Activated naive CD8-positive, alpha-beta T cell treated with anti-CD3 and anti-CD28 coated beads, Interleukin-2, amount 10 ng/mL, durations not matched to agents 7 days and 5 days (primary cell): ENCODE results near the gene UBTD1. TPM values are rescaled to one million over a fixed set of nuclear protein-coding genes. Genes with fewer than 3 reads are reported as not detected.
"Not testable (repeated sequence)": the region's sequence is repeated elsewhere in the genome, so short reads cannot be mapped to it uniquely, and the experiment has no call there.

Experiments
- ATAC-seq: fragments of 150-1000 bp; cut with Tn5 transposase; one replicate; pipeline ENCODE4 v1.10.0; 2021; ENCODE audit warnings: low read depth, moderate library complexity
- POLR2A ChIA-PET: fragments of 350-600 bp; sonication (Branson Sonifier 250); formaldehyde crosslinking; loops from one replicate; lab custom pipeline; 2021; ENCODE audit warnings: antibody characterized with exemption; lab: Charles Lee
- DNase-seq: peaks from one replicate; pipeline ENCODE4 v3.0.0; 2021
- H3K27ac Mint-ChIP-seq: one replicate; pipeline ENCODE4 v1.8.0; 2022; ENCODE audit warnings: mild to moderate bottlenecking, mixed read lengths
- H3K27me3 Mint-ChIP-seq: one replicate; pipeline ENCODE4 v1.8.0; 2022; ENCODE audit warnings: mild to moderate bottlenecking, moderate library complexity, mixed read lengths
- H3K36me3 Mint-ChIP-seq: one replicate; pipeline ENCODE4 v1.8.0; 2021; ENCODE audit warnings: mild to moderate bottlenecking, mixed read lengths
- H3K4me1 Mint-ChIP-seq: one replicate; pipeline ENCODE4 v1.8.0; 2021; ENCODE audit warnings: mixed read lengths
- H3K4me3 Mint-ChIP-seq: one replicate; pipeline ENCODE4 v1.8.0; 2022; ENCODE audit warnings: mild to moderate bottlenecking, moderate library complexity, mixed read lengths
- H3K9me3 Mint-ChIP-seq: one replicate; pipeline ENCODE4 v1.8.0; 2021; ENCODE audit warnings: mixed read lengths
- total RNA-seq, 2 experiments: library from RNA; stranded (reverse); gene quantifications; one replicate each; pipeline ENCODE4 v1.2.3, GENCODE V29; 2021

The UBTD1 gene
- total RNA-seq, 2 experiments from 2014 or later = 1.1 to 1.4 TPM

GRCh38 chr10:97572214-97572989, 73.7 kb downstream of the UBTD1 start, which contains the start of gene ANKRD2:
Gene ANKRD2, plus strand, starts transcription at chr10:97572779. Its CDS starts 10 bp downstream, at chr10:97572789.
- H3K27ac Mint-ChIP-seq = no peak within 1 kb of the TSS
- POLR2A ChIA-PET = no interaction called here
- H3K27me3 Mint-ChIP-seq = peaks cover 2% of the 10 kb centered on the region
- no peaks in the 10 kb centered on the region for H3K36me3 Mint-ChIP-seq
- H3K4me3 Mint-ChIP-seq = no peak within 1 kb of the TSS
- DNase-seq = peak; percentile 69
- H3K9me3 Mint-ChIP-seq = no peaks in the 10 kb centered on the region
- ATAC-seq = peak; percentile 81
- H3K4me1 Mint-ChIP-seq = no peaks in the 10 kb centered on the region

GRCh38 chr10:97573021-97573420, 74.3 kb downstream of the UBTD1 start:
- no peak for ATAC-seq
- POLR2A ChIA-PET = no interaction called here
- no peaks in the 10 kb centered on the region for H3K36me3 Mint-ChIP-seq
- H3K9me3 Mint-ChIP-seq = no peaks in the 10 kb centered on the region
- no peaks in the 10 kb centered on the region for H3K4me1 Mint-ChIP-seq
- no peak overlapping the region for H3K27ac Mint-ChIP-seq
- H3K4me3 Mint-ChIP-seq = no peak overlapping the region
- H3K27me3 Mint-ChIP-seq = peaks cover 2% of the 10 kb centered on the region
- no peak for DNase-seq

- Mint-ChIP-seq H3K4me3 (no peak overlapping the region), H3K9me3 (no peaks in the 10 kb centered on the region), H3K27me3 (peaks cover 2% of the 10 kb centered on the region), H3K27ac (no peak overlapping the region), H3K36me3 (no peaks in the 10 kb centered on the region), H3K4me1 (no peaks in the 10 kb centered on the region)
- POLR2A ChIA-PET = no interaction called here
- DNase-seq (no peak), ATAC-seq (no peak)
Measured at GRCh38 chr10:97573672-97574071, 74.9 kb downstream of the UBTD1 start.

- POLR2A ChIA-PET = no interaction called here
- DNase-seq = no peak
- Mint-ChIP-seq H3K36me3 (no peaks in the 10 kb centered on the region), H3K4me1 (no peaks in the 10 kb centered on the region), H3K27me3 (peaks cover 2% of the 10 kb centered on the region), H3K27ac (no peak overlapping the region), H3K4me3 (no peak overlapping the region), H3K9me3 (no peaks in the 10 kb centered on the region)
- ATAC-seq = no peak
Measured at GRCh38 chr10:97574374-97575126, 75.8 kb downstream of the UBTD1 start.

- Mint-ChIP-seq H3K9me3 (no peaks in the 10 kb centered on the region), H3K27ac (no peak overlapping the region), H3K4me1 (no peaks in the 10 kb centered on the region), H3K36me3 (no peaks in the 10 kb centered on the region), H3K27me3 (peaks cover 5% of the 10 kb centered on the region), H3K4me3 (no peak overlapping the region)
- ATAC-seq (no peak), DNase-seq (no peak)
- POLR2A ChIA-PET = no interaction called here
Measured at GRCh38 chr10:97575127-97575668, 76.5 kb downstream of the UBTD1 start.

GRCh38 chr10:97576487-97576886, 77.8 kb downstream of the UBTD1 start:
- ATAC-seq, H3K4me1 Mint-ChIP-seq, DNase-seq, H3K4me3 Mint-ChIP-seq, POLR2A ChIA-PET, H3K27me3 Mint-ChIP-seq, H3K27ac Mint-ChIP-seq, H3K9me3 Mint-ChIP-seq, H3K36me3 Mint-ChIP-seq: not testable (repeated sequence)

- peaks cover 7% of the 10 kb centered on the region for H3K27me3 Mint-ChIP-seq
- ATAC-seq (no peak), DNase-seq (no peak)
- peaks cover 2% of the 10 kb centered on the region for H3K4me1 Mint-ChIP-seq
- no peaks in the 10 kb centered on the region for H3K9me3 Mint-ChIP-seq
- POLR2A ChIA-PET = no interaction called here
- no peak overlapping the region for H3K27ac Mint-ChIP-seq
- no peak overlapping the region for H3K4me3 Mint-ChIP-seq
- H3K36me3 Mint-ChIP-seq = no peaks in the 10 kb centered on the region
Measured at GRCh38 chr10:97577701-97578100, 79.0 kb downstream of the UBTD1 start.

- no peak for DNase-seq
- H3K4me1 Mint-ChIP-seq = peaks cover 2% of the 10 kb centered on the region
- H3K27ac Mint-ChIP-seq = no peak overlapping the region
- no peaks in the 10 kb centered on the region for H3K9me3 Mint-ChIP-seq
- POLR2A ChIA-PET = no interaction called here
- no peaks in the 10 kb centered on the region for H3K36me3 Mint-ChIP-seq
- ATAC-seq = no peak
- peaks cover 7% of the 10 kb centered on the region for H3K27me3 Mint-ChIP-seq
- no peak overlapping the region for H3K4me3 Mint-ChIP-seq
Measured at GRCh38 chr10:97578171-97578844, 79.6 kb downstream of the UBTD1 start.

- Mint-ChIP-seq H3K27me3 (peaks cover 5% of the 10 kb centered on the region), H3K27ac (no peak overlapping the region), H3K9me3 (no peaks in the 10 kb centered on the region), H3K36me3 (no peaks in the 10 kb centered on the region), H3K4me3 (no peak overlapping the region), H3K4me1 (peaks cover 2% of the 10 kb centered on the region)
- POLR2A ChIA-PET = no interaction called here
- no peak for DNase-seq
- ATAC-seq = no peak
Measured at GRCh38 chr10:97580421-97581367, 82.0 kb downstream of the UBTD1 start.

GRCh38 chr10:97582169-97582568, 83.4 kb downstream of the UBTD1 start:
- Mint-ChIP-seq H3K4me1 (peaks cover 2% of the 10 kb centered on the region), H3K36me3 (no peaks in the 10 kb centered on the region), H3K4me3 (no peak overlapping the region), H3K27me3 (peaks cover 5% of the 10 kb centered on the region), H3K9me3 (no peaks in the 10 kb centered on the region), H3K27ac (no peak overlapping the region)
- ATAC-seq (no peak), DNase-seq (no peak)
- POLR2A ChIA-PET = no interaction called here

GRCh38 chr10:97583476-97583875, 84.8 kb downstream of the UBTD1 start:
- peaks cover 5% of the 10 kb centered on the region for H3K27me3 Mint-ChIP-seq
- DNase-seq = no peak
- no peaks in the 10 kb centered on the region for H3K9me3 Mint-ChIP-seq
- peaks cover 2% of the 10 kb centered on the region for H3K4me1 Mint-ChIP-seq
- no peaks in the 10 kb centered on the region for H3K36me3 Mint-ChIP-seq
- POLR2A ChIA-PET = no interaction called here
- no peak overlapping the region for H3K27ac Mint-ChIP-seq
- no peak for ATAC-seq
- no peak overlapping the region for H3K4me3 Mint-ChIP-seq

GRCh38 chr10:97584060-97584797, 85.5 kb downstream of the UBTD1 start, which contains the start of gene HOGA1:
Gene HOGA1, plus strand, starts transcription at chr10:97584389. Its CDS starts 315 bp downstream, at chr10:97584704.
- DNase-seq = no peak
- POLR2A ChIA-PET = no interaction called here
- Mint-ChIP-seq H3K4me1 (peaks cover 2% of the 10 kb centered on the region), H3K27ac (no peak within 1 kb of the TSS), H3K4me3 (no peak within 1 kb of the TSS), H3K9me3 (no peaks in the 10 kb centered on the region), H3K27me3 (peaks cover 7% of the 10 kb centered on the region), H3K36me3 (no peaks in the 10 kb centered on the region)
- no peak for ATAC-seq
